ENCODE results near the gene ZNHIT6.
"Not testable (repeated sequence)": the region's sequence is repeated elsewhere in the genome, so short reads cannot be mapped to it uniquely, and the experiment has no call there.

GRCh38 chr1:85639920-85640319 lies 68.3 kb downstream of the ZNHIT6 start:
- TF ChIP-seq CTCF (conservative IDR thresholded peaks at IDR 0.05; ENCODE audit: low read length); EZH2phosphoT487 (IDR thresholded peaks at IDR 0.05; ENCODE audit: borderline replicate concordance, low read depth, low read length): not testable (repeated sequence)

Data from OCI-LY7 (cell line).